Measurements from ENCODE around the gene MRM3. TPM values are rescaled to one million over a fixed set of nuclear protein-coding genes. Genes with fewer than 3 reads are reported as not detected.
A peak's percentile ranks its signal among the peaks of the same experiment; 100 is the strongest.
"Not testable (repeated sequence)": the region's sequence is repeated elsewhere in the genome, so short reads cannot be mapped to it uniquely, and the experiment has no call there.

Gene MRM3
- total RNA-seq, 1 experiment from 2014 or later, result 21.3 TPM

GRCh38 chr17:795276-795675 lies 13.1 kb downstream of the MRM3 start:
- peaks cover 16% of the 10 kb centered on the region for H3K36me3 ChIP-seq
- no peaks in the 10 kb centered on the region for H3K27me3 ChIP-seq (replicated peaks)
- H3K4me3 ChIP-seq, result no peak overlapping the region
- H3K4me1 ChIP-seq (replicated peaks), result peaks cover 12% of the 10 kb centered on the region
- no peaks in the 10 kb centered on the region for H3K9me3 ChIP-seq (replicated peaks)
- no peak overlapping the region for H3K27ac ChIP-seq
- no peak for DNase-seq (ENCODE audit: low read depth in 1 of 2, low spot score in 2 of 2)

- no peak for DNase-seq (ENCODE audit: low read depth in 1 of 2, low spot score in 2 of 2)
- Histone ChIP-seq H3K4me3 (no peak overlapping the region), H3K4me1 (replicated peaks) (peaks cover 12% of the 10 kb centered on the region), H3K36me3 (peaks cover 20% of the 10 kb centered on the region), H3K27ac (no peak overlapping the region), H3K9me3 (replicated peaks) (no peaks in the 10 kb centered on the region), H3K27me3 (replicated peaks) (no peaks in the 10 kb centered on the region)
Measured at GRCh38 chr17:795721-796120, 13.6 kb downstream of the MRM3 start.

GRCh38 chr17:796609-797008 lies 14.5 kb downstream of the MRM3 start:
- H3K36me3 ChIP-seq, result peaks cover 20% of the 10 kb centered on the region
- no peak overlapping the region for H3K4me3 ChIP-seq
- H3K27me3 ChIP-seq (replicated peaks), result no peaks in the 10 kb centered on the region
- no peaks in the 10 kb centered on the region for H3K9me3 ChIP-seq (replicated peaks)
- H3K27ac ChIP-seq, result no peak overlapping the region
- peaks cover 14% of the 10 kb centered on the region for H3K4me1 ChIP-seq (replicated peaks)
- DNase-seq (ENCODE audit: low read depth in 1 of 2, low spot score in 2 of 2), result no peak

GRCh38 chr17:797236-797840 lies 15.2 kb downstream of the MRM3 start:
- H3K36me3 ChIP-seq, result peaks cover 12% of the 10 kb centered on the region
- no peak for DNase-seq (ENCODE audit: low read depth in 1 of 2, low spot score in 2 of 2)
- H3K4me3 ChIP-seq, result no peak overlapping the region
- H3K27ac ChIP-seq, result no peak overlapping the region
- H3K9me3 ChIP-seq (replicated peaks), result no peaks in the 10 kb centered on the region
- no peaks in the 10 kb centered on the region for H3K27me3 ChIP-seq (replicated peaks)
- peaks cover 21% of the 10 kb centered on the region for H3K4me1 ChIP-seq (replicated peaks)

GRCh38 chr17:798246-798645 lies 16.1 kb downstream of the MRM3 start:
- peaks cover 23% of the 10 kb centered on the region for H3K4me1 ChIP-seq (replicated peaks)
- H3K9me3 ChIP-seq (replicated peaks), result no peaks in the 10 kb centered on the region
- peaks cover 11% of the 10 kb centered on the region; the same call in 1 of the 2 replicates for H3K36me3 ChIP-seq
- no peak overlapping the region for H3K27ac ChIP-seq
- no peaks in the 10 kb centered on the region for H3K27me3 ChIP-seq (replicated peaks)
- no peak for DNase-seq (ENCODE audit: low read depth in 1 of 2, low spot score in 2 of 2)
- no peak overlapping the region for H3K4me3 ChIP-seq

GRCh38 chr17:799261-799660 lies 17.1 kb downstream of the MRM3 start:
- Histone ChIP-seq H3K27ac (no peak overlapping the region), H3K4me3 (no peak overlapping the region), H3K9me3 (replicated peaks) (no peaks in the 10 kb centered on the region), H3K36me3 (peaks cover 16% of the 10 kb centered on the region; the same call in 1 of the 2 replicates), H3K4me1 (replicated peaks) (peaks cover 23% of the 10 kb centered on the region), H3K27me3 (replicated peaks) (no peaks in the 10 kb centered on the region)
- no peak for DNase-seq (ENCODE audit: low read depth in 1 of 2, low spot score in 2 of 2)

- peaks cover 16% of the 10 kb centered on the region; the same call in 1 of the 2 replicates for H3K36me3 ChIP-seq
- H3K27ac ChIP-seq, result no peak overlapping the region
- no peaks in the 10 kb centered on the region for H3K27me3 ChIP-seq (replicated peaks)
- no peak overlapping the region for H3K4me3 ChIP-seq
- DNase-seq (ENCODE audit: low read depth in 1 of 2, low spot score in 2 of 2), result no peak
- no peaks in the 10 kb centered on the region for H3K9me3 ChIP-seq (replicated peaks)
- peaks cover 14% of the 10 kb centered on the region for H3K4me1 ChIP-seq (replicated peaks)
Measured at GRCh38 chr17:800446-801242, 18.5 kb downstream of the MRM3 start.

GRCh38 chr17:801660-802059 lies 19.5 kb downstream of the MRM3 start:
- Histone ChIP-seq H3K9me3 (replicated peaks) (no peaks in the 10 kb centered on the region), H3K27ac (no peak overlapping the region), H3K4me3 (no peak overlapping the region), H3K27me3 (replicated peaks) (no peaks in the 10 kb centered on the region), H3K4me1 (replicated peaks) (peaks cover 14% of the 10 kb centered on the region), H3K36me3 (peaks cover 12% of the 10 kb centered on the region; the same call in 1 of the 2 replicates)
- peak in 1 of 2 experiments; percentile 20 for DNase-seq (ENCODE audit: low read depth in 1 of 2, low spot score in 2 of 2)

- Histone ChIP-seq H3K27me3 (replicated peaks) (no peaks in the 10 kb centered on the region), H3K36me3 (peaks cover 12% of the 10 kb centered on the region; the same call in 1 of the 2 replicates), H3K27ac (no peak overlapping the region), H3K9me3 (replicated peaks) (no peaks in the 10 kb centered on the region), H3K4me3 (no peak overlapping the region), H3K4me1 (replicated peaks) (peaks cover 14% of the 10 kb centered on the region)
- DNase-seq (ENCODE audit: low read depth in 1 of 2, low spot score in 2 of 2), result no peak
Measured at GRCh38 chr17:802481-802880, 20.3 kb downstream of the MRM3 start.

GRCh38 chr17:802901-803881 lies 21.0 kb downstream of the MRM3 start:
- no peak overlapping the region for H3K27ac ChIP-seq
- DNase-seq (ENCODE audit: low read depth in 1 of 2, low spot score in 2 of 2), result no peak
- H3K9me3 ChIP-seq (replicated peaks), result no peaks in the 10 kb centered on the region
- H3K36me3 ChIP-seq, result peaks cover 12% of the 10 kb centered on the region; the same call in 1 of the 2 replicates
- peaks cover 14% of the 10 kb centered on the region for H3K4me1 ChIP-seq (replicated peaks)
- no peaks in the 10 kb centered on the region for H3K27me3 ChIP-seq (replicated peaks)
- no peak overlapping the region for H3K4me3 ChIP-seq

- Histone ChIP-seq H3K4me1 (replicated peaks) (peaks cover 11% of the 10 kb centered on the region), H3K36me3 (peaks cover 12% of the 10 kb centered on the region; the same call in 1 of the 2 replicates), H3K9me3 (replicated peaks) (no peaks in the 10 kb centered on the region), H3K27ac (no peak overlapping the region), H3K4me3 (no peak overlapping the region), H3K27me3 (replicated peaks) (no peaks in the 10 kb centered on the region)
- DNase-seq (ENCODE audit: low read depth in 1 of 2, low spot score in 2 of 2), result no peak
Measured at GRCh38 chr17:804541-805435, 22.6 kb downstream of the MRM3 start.

GRCh38 chr17:805886-806285 lies 23.7 kb downstream of the MRM3 start:
- H3K9me3 ChIP-seq (replicated peaks); H3K27ac ChIP-seq; H3K4me3 ChIP-seq; H3K36me3 ChIP-seq; DNase-seq (ENCODE audit: low read depth in 1 of 2, low spot score in 2 of 2); H3K27me3 ChIP-seq (replicated peaks): not testable (repeated sequence)
- peaks cover 11% of the 10 kb centered on the region for H3K4me1 ChIP-seq (replicated peaks)

GRCh38 chr17:806346-806745 lies 24.2 kb downstream of the MRM3 start:
- Histone ChIP-seq H3K27me3 (replicated peaks) (no peaks in the 10 kb centered on the region), H3K36me3 (peaks cover 8% of the 10 kb centered on the region; the same call in 1 of the 2 replicates), H3K4me3 (no peak overlapping the region), H3K9me3 (replicated peaks) (no peaks in the 10 kb centered on the region), H3K4me1 (replicated peaks) (peaks cover 11% of the 10 kb centered on the region), H3K27ac (no peak overlapping the region)
- no peak for DNase-seq (ENCODE audit: low read depth in 1 of 2, low spot score in 2 of 2)

All from SJSA1 (cell line).